Hypothalamus (tissue), 51 donors: ENCODE results near the gene SDC3.

Experiments
- DNase-seq, 51 donors: peaks; one replicate each; lab custom pipeline; 2025; lab: John Stamatoyannopoulos, UW

The SDC3 gene

DNA sequence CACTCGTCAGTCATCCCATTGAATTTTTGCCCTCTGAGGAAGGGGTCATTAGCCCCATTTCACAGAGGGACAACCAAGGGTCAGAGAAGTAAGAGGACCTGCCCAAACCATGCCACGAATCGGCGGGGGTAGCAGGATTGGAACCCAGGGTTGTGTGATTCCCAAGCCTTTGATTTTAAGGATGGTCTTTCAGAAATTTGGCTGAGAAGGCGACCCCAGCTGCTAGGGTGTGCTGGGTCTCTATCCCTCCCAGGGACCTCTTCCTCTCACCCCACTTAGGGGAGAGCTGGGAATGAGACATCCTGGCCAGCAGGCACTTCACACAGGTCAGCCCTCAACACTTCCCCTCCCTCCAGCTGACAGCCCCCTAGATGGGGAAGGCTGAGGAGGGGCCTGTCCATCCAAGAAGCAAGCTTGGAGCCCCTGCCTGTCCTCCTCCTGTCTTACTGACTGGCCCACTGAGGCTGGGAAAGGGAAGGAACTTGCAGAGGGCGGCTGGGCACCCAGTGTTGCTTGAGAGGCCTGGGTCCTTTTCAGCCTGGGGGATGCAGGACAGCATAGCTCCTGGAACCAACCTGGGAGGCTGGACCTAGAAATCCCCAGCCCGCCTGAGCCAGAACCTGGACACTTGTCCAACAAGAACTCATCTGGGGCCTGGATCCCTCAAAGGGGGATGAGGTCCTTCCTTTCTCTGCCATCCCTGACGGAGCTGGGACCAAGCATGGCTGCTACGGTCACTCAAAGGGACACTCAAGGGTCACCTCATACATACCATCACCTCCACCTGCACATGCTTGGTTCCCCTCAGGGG is 1.7 kb downstream of the SDC3 start:
- DNase-seq, result no peak

GRCh38 chr1:30905916-30906620 is 2.5 kb downstream of the SDC3 start:
- DNase-seq, result no peak

- no peak for DNase-seq
Measured at GRCh38 chr1:30905403-30905802, 3.2 kb downstream of the SDC3 start.

GRCh38 chr1:30904962-30905335 is 3.6 kb downstream of the SDC3 start:
- DNase-seq, result no peak

GRCh38 chr1:30904191-30904961 is 4.2 kb downstream of the SDC3 start:
- no peak for DNase-seq

DNA sequence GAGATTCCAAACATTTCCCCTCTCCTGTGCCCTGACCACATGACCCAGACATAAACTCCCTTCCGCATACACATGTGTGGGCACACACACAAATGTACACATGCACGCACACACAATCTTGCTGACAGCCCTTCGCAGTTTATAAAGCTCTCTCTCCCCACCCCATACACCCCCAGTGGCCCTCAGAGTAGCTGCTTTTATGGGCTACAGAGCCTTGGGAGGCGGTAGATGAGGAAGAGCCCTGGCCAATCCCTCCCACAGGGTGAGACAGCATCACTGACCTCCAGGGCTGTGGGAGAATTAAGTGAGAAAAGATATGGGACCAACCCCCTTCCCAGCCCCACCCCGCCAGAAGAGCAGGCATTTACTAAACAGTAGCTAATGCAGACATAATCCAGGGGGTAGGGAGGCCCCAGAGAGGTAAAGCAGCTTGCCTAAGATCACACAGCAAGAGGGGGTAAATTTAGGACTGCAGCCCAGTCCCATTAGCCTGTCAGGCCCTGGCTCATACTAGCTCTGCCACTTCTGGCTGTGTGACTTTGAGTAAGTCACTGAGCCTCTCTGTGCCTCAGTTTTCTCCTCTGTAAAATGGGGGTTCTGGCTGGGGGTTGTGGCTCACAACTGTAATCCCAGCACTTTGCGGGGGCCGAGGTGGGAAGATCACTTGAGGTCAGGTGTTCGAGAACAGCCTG is 5.1 kb downstream of the SDC3 start:
- no peak for DNase-seq

DNA sequence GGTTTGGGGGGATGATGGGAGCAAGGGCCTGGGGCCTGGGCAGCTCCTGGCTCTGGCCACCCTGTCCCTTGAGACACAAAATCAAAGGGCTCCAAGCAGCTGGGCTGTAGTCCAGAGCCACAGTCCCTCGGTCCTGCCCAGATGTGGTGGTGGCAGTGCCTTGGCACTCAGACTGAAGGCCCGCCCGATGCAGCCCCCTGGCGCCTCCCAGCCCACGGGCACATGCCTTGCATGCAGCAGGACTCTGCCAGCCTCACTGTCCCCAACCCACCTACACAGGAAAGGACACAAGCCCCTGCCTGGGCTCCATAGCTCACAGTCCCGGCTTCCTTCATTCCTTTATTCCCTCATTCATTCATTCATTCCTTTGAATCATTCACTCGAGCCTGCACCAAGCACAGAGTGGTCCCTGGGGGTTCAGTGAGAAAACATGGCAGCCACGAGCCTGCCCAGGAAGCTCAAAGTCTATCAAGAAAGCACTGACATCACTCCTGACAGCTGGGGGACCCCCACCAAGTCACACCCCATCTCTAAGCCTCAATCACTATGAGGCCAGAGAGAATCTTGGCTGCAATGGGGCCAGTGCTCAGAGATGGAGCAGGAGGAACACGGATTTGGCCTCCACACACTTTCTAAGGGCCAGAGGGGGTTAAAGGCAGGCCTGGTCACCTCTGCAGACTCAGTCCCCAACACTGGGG is 5.8 kb downstream of the SDC3 start:
- DNase-seq, result peak in 9 of 51 donors; percentile 24 to 53 (median 33)

DNA sequence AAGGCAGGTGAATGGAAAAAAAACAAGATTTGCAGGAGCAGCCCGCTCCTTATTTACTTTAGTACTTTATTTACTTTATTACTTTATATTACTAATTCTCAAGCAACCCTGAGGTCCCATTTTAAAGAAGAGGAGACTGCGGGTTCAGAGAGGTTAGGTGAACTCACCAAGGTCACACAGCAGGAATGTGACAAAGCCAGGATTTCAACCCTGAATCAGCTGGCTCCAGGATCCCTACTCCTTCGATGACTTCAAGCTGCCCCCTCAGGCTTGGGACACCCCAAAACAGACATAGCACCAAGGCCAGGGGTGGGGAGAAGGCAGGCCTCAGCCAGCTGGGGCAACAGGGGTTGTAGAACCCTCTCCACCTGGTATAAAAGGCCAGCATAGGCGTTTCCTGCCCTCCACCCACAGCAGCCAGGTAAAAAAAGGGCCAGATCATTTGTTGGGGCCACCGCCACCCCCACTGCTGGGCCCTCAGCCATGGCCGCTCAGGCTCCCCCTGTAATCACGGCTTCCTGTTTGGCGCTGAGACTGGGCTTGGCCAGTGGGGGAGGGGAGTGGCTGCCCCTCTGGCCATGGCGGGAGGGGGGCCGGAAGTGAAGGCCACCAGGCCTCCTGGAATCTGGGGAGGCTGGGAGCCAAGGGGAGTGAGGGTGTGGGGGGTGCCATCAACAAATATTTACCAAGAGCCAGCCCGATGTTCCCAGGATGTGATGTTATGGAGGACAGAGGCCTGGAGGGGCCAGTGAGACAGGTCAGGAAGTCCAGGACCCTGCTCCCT is 6.6 kb downstream of the SDC3 start:
- DNase-seq, result peak in 5 of 51 donors; percentile 28 to 51 (median 41)

- DNase-seq, result no peak
Measured at GRCh38 chr1:30900931-30901560, 7.5 kb downstream of the SDC3 start.

GRCh38 chr1:30900486-30900885 is 8.1 kb downstream of the SDC3 start:
- no peak for DNase-seq

- DNase-seq, result no peak
Measured at GRCh38 chr1:30899577-30900389, 8.8 kb downstream of the SDC3 start.

DNA sequence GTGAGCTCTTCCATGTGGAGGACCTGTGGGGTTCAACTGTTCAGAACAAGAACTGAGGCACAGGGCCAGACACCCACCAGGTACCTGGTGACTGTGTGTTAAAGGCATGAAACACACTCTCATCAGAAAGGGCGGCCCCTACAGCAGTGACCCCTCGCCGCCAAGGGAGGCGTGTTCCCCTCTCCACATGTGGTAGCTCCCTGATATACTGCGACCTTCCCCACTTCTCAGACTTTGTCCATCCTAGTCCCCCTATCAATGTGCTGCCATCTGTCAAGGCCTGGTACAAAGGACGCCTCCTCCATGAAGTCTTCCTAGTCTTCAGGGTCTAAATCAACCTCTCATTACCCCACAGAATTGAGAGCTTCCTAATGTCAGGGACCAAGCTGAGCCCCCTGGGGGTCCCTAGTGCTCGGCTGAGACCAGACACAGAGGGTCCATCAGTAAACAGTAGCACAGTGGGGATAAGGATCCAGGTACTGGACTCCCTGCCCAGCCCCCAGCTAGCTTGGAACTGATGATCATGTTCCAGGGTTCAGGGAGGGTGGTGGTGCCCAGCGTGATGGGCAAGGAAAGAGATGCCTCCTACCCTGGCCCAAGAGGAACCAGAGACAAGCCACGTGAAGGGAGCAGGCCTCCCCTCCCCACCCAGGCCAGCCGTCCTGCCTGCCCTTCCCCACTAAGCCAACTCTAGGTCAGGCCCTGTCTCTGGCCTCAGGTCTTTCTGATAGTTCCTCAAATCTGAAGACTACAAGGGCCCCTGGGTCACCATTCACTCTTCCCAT is 10.3 kb downstream of the SDC3 start:
- no peak for DNase-seq

- DNase-seq, result no peak
Measured at GRCh38 chr1:30896905-30897304, 11.7 kb downstream of the SDC3 start.

DNA sequence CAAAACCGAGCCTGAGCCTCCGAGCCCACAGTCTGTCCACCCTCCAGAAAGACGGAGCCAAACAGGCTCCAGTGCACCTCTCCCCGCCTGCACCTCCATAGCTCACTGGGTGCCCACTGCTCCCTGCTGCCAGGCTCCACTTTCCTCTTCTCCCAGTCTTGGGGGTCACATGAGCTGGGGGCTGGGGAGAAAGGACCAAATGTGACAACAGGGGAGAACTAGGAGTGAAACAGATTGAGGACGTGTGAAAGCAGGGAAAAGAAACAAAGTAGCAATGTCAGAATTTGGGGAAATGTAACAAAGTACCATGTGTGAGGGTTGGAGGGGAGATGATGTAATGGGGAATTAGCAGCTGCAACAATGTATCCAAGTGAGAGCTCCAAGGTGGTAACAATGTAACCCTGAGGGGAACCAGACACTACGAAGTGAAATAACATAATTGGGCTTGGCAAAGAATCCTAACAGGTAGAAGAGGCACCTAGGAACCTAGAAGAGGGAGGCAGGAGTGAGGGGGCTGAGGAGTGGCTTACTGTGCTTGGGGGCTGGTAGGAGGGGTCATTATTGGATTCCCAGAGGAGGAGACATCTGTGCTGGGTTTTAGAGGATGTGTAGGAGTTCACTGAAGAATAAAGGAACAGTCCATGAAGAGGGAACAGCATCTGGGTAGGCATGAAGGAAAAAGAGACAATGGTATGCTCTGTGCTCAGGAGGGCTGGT is 12.5 kb downstream of the SDC3 start:
- no peak for DNase-seq

DNA sequence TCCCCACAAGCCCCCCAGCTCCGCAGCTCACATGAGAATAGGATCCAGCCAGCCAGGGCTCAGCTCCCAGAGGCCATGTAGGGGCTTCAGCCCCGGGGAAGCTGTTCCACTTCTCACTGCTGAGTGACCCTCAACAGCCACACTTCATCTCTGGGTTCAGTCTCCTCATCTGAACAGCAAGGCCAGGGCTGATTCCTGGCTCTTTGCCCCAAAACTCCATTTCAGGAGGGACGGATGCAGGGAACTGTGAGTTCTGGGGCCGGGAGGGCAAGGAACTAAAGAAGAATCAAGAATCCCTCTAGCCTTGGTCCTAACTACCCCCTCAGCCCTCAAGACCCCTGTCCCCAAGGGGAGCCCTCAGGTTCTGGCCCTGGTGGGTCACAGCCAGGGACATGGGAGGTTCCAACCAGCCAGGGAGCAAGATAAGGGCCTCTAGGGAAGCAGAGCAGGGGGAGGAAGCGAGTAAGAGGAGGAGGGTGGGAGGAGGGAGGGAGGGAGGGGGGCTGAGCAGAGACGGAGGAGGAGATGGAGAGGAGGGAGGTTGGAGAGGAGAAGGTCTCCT is 13.1 kb downstream of the SDC3 start:
- no peak for DNase-seq

DNA sequence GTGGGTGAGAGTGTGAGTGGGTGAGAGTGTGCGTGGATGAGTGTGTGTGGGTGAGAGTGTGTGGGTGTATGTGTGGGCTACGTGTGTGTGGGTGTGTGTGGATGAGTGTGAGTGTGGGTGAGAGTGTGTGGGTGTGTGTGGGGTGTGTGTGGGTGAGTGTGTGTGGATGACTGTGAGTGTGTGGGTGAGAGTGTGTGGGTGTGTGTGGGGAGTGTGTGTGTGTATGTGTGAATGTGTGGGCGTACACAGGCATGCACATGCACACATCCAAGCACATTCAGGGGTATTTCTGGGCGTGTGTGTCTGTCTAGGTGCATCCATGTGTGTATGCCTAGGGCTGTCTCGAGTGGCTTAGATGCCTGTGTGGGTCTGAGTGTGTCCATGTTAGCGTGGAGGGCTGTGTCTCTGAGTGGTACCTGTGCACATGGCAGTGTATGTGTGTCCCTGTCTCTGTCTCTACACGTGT is 14.0 kb downstream of the SDC3 start:
- DNase-seq, result no peak
